Measurements from ENCODE around the gene MAFG. TPM values are rescaled to one million over a fixed set of nuclear protein-coding genes. Genes with fewer than 3 reads are reported as not detected.
A peak's percentile ranks its signal among the peaks of the same experiment; 100 is the strongest.

The MAFG gene
- total and polyA plus RNA-seq, 2 of the 13 experiments (the other 11 are each of a cell fraction or from before 2014, with no cell fraction given) = 14.5 to 20.0 TPM

- TF ChIP-seq ZBTB43 (CRISPR knock-in tag; conservative IDR thresholded peaks at IDR 0.05) = no peak
- TF ChIP-seq GPN1 (CRISPR knock-in tag; IDR thresholded peaks at IDR 0.05; ENCODE audit: borderline replicate concordance) = no peak
- TF ChIP-seq GATAD1 (CRISPR knock-in tag; IDR thresholded peaks at IDR 0.05) = 0 out of 2 replicates have a peak, but pooled peaks have one; percentile 21
- TF ChIP-seq PHF5A (CRISPR knock-in tag; IDR thresholded peaks at IDR 0.05; ENCODE audit: low read depth, unreplicated experiment) = no peak
- no peak for TF ChIP-seq HNF4A (CRISPR knock-in tag; IDR thresholded peaks at IDR 0.05)
- no peak for TF ChIP-seq ATF5 (CRISPR knock-in tag; IDR thresholded peaks at IDR 0.05; ENCODE audit: low read depth)
- TF ChIP-seq ZNF83 (CRISPR knock-in tag; IDR thresholded peaks at IDR 0.05; ENCODE audit: borderline replicate concordance) = no peak
- TF ChIP-seq HHEX (CRISPR knock-in tag; IDR thresholded peaks at IDR 0.05) = no peak
- no peak; the same call in 1 of the 2 replicates for TF ChIP-seq ZNF788 (CRISPR knock-in tag; IDR thresholded peaks at IDR 0.05; ENCODE audit: borderline replicate concordance)
- TF ChIP-seq ZNF414 (CRISPR knock-in tag; IDR thresholded peaks at IDR 0.05) = no peak
- TF ChIP-seq ZNF503 (CRISPR knock-in tag; IDR thresholded peaks at IDR 0.05) = no peak; the same call in 1 of the 2 replicates
- TF ChIP-seq FOXP4 (CRISPR knock-in tag; IDR thresholded peaks at IDR 0.05) = no peak
- no peak for TF ChIP-seq ZGPAT (CRISPR knock-in tag; IDR thresholded peaks at IDR 0.05)
- TF ChIP-seq AHR (CRISPR knock-in tag; IDR thresholded peaks at IDR 0.05) = no peak
- TF ChIP-seq ZNF761 (CRISPR knock-in tag; conservative IDR thresholded peaks at IDR 0.05) = no peak
- TF ChIP-seq TAF1 (CRISPR knock-in tag; IDR thresholded peaks at IDR 0.05) = no peak
- no peak for TF ChIP-seq TCF7L2 (IDR thresholded peaks at IDR 0.05; ENCODE audit: low read depth, low read length)
- TF ChIP-seq TRIM22 (IDR thresholded peaks at IDR 0.05) = no peak
- TF ChIP-seq ZNF768 (CRISPR knock-in tag; IDR thresholded peaks at IDR 0.05) = no peak
- peak; percentile 63 for TF ChIP-seq SRSF1 (optimal IDR thresholded peaks at IDR 0.05; ENCODE audit: low read depth, low read length)
Observed at GRCh38 chr17:81901167-81902022, 26.1 kb downstream of the MAFG start (continued).

Data from HepG2 (cell line).